AG04449 (cell line): ENCODE measurements around the gene BRSK1.

Experiments used
- CTCF ChIA-PET: fragments of 350-600 bp; formaldehyde crosslinking; extraction: SDS; loops from one replicate; lab custom pipeline; 2021; ENCODE audit warnings: antibody characterized with exemption; lab: Yijun Ruan, JAX
- POLR2A ChIA-PET: fragments of 400-600, 350-600 bp; formaldehyde crosslinking; extraction: SDS; loops from one replicate; lab custom pipeline; 2020; ENCODE audit warnings: antibody characterized with exemption, inconsistent platforms; lab: Yijun Ruan, JAX
- DNase-seq: peaks from one replicate; pipeline ENCODE4 v3.0.0-alpha.2; 2010; ENCODE audit warnings: low read depth, low spot score
- H3K4me3 ChIP-seq: 2 replicates; pipeline ENCODE4 v1.5.1; 2011; ENCODE audit warnings: low read depth, mild to moderate bottlenecking, control low read depth, low read length
- CTCF ChIP-seq: IDR thresholded peaks from one replicate; pipeline ENCODE4 v1.5.1; 2011; ENCODE audit warnings: mild to moderate bottlenecking, moderate library complexity, low read length, control low read depth, inconsistent platforms; ENCODE audit not compliant: insufficient read depth; ENCODE audit errors: missing control alignments

BRSK1 gene

GRCh38 chr19:55344444-55344843 is 60.6 kb downstream of the BRSK1 start:
- H3K4me3 ChIP-seq: no peak overlapping the region
- ChIA-PET CTCF (no interaction called here), POLR2A (interaction anchor here (0.8 kb wide), 1 partner anchor 9 kb away, joined by 3 read pairs; no protein-coding TSS in a partner anchor)
- no peak for TF ChIP-seq CTCF
- DNase-seq: no peak

GRCh38 chr19:55345101-55345817 is 61.5 kb downstream of the BRSK1 start:
- POLR2A ChIA-PET: interaction anchor here (0.8 kb wide), 1 partner anchor 9 kb away, joined by 3 read pairs; no protein-coding TSS in a partner anchor
- TF ChIP-seq CTCF: no peak
- DNase-seq: no peak
- no peak overlapping the region for H3K4me3 ChIP-seq
- CTCF ChIA-PET: interaction anchor here (1.4 kb wide), 1 partner anchor 30 kb away, joined by 3 read pairs; no protein-coding TSS in a partner anchor

DNA sequence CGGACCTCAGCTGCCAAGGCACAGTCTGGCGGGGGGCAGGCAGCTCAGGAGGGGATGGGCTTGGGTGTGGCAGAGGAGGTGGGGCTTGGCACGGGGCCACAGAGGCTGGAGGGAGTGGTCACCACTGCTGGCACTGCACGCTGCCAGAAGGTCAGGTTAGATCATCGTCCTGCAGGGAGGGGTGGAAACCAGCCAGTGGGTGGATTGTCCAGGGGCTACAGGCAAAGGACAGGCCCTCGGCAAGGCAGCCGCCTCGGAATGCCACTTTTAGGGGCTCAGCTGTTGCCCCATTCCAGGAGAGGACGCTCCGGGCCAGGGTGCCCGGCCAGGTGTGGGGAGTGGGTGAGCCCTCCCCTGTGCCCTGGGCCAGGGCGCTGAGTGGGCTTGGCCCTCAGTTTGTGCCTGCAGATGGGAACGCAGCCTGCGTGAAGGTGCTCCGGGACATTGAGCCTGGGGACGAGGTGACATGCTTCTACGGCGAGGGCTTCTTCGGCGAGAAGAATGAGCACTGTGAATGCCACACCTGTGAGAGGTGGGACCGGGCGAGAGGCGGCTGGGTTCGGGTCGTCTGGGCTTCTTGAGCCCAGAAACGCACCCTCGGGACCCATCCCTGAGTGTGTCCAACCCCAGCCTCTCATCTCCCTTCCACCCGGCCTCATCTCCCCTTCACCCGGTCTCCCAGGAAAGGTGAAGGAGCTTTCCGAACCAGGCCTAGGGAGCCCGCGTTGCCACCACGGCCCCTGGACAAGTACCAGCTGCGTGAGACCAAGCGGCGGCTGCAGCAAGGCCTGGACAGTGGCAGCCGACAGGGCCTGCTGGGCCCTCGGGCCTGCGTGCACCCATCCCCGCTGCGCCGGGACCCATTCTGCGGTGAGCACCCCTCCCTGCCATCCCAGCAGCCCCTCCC is 62.3 kb downstream of the BRSK1 start:
- DNase-seq: no peak
- TF ChIP-seq CTCF: no peak
- H3K4me3 ChIP-seq: no peak overlapping the region
- POLR2A ChIA-PET: no interaction called here
- CTCF ChIA-PET: interaction anchor here (1.4 kb wide), 1 partner anchor 29 kb away, joined by 3 read pairs; no protein-coding TSS in a partner anchor

DNA sequence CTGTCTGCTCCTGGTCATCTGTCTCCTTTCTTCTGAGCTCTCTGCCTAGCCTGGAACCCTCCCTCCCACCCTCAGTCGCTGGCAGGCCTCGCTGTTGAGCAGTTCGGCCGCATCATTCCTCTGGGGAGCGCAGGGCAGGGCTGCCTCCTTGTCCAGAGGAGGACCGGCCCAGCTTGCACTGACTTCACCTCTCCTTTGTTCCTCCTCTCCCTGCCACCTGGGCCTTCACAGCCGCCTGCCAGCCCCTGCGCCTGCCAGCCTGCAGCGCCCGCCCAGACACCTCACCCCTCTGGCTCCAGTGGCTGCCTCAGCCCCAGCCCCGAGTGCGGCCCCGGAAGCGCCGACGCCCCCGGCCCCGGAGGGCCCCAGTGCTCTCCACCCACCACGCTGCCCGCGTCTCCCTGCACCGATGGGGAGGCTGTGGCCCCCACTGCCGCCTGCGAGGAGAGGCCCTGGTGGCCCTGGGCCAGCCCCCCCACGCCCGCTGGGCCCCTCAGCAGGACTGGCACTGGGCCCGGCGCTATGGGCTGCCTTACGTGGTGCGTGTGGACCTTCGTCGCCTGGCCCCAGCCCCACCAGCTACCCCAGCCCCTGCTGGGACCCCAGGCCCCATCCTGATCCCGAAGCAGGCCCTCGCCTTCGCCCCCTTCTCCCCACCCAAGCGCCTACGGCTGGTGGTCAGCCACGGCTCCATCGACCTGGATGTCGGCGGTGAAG is 63.1 kb downstream of the BRSK1 start:
- no peak overlapping the region for H3K4me3 ChIP-seq
- ChIA-PET POLR2A (interaction anchor here (3.3 kb wide), 1 partner anchor 7 kb away, joined by 14 read pairs; the partner anchor contains the start of gene KMT5C), CTCF (no interaction called here)
- TF ChIP-seq CTCF: no peak
- no peak for DNase-seq

DNA sequence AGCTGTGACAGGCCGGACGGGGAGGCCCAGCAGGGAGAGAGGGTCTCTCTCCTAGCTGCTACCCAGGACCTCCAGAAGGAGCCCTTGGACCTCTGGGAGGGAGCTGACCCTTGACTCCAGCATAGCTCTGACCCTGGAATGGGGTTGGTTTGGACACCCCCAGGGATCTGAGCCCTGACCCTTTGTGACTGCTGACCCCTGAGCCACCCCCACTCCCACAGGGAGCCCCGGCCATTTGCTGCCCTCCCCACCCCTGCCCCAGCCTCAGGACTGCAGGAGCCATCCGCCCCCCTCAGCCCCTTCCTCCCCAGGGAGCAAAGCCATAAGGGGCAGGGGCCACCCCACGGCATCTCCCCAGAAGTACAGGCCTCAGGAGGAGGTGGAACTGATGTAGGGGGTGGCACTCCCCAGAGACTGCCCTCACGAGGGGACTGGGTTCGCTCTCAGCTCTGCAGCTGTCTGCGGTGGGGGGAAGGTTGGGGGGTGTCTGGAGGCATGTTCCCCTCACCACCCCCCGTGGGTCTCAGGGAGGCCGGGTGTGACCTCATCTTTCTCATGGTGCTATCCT is 63.7 kb downstream of the BRSK1 start:
- no peak overlapping the region for H3K4me3 ChIP-seq
- TF ChIP-seq CTCF: no peak
- DNase-seq: no peak
- POLR2A ChIA-PET: interaction anchor here (3.3 kb wide), 1 partner anchor 8 kb away, joined by 14 read pairs; the partner anchor contains the start of gene KMT5C
- CTCF ChIA-PET: no interaction called here
